GM10266 (cell line): ENCODE results near the gene GGNBP2.
A peak's percentile ranks its signal among the peaks of the same experiment; 100 is the strongest.

Source experiments
- DNase-seq: peaks from one replicate; pipeline ENCODE4 v3.0.0; 2012; ENCODE audit errors: extremely low spot score
- CTCF ChIP-seq: IDR thresholded peaks from 2 replicates; pipeline ENCODE4 v1.5.1; 2012; ENCODE audit warnings: mild to moderate bottlenecking, low read depth; ENCODE audit not compliant: control insufficient read depth, insufficient read depth; ENCODE audit errors: missing control alignments

The GGNBP2 gene

GRCh38 chr17:36544307-36545076 is at the start of gene GGNBP2:
TSS of gene GGNBP2 (plus strand) at chr17:36544919. CDS start at chr17:36545725, 806 bp downstream.
- no peak for TF ChIP-seq CTCF
- DNase-seq = peak; percentile 96

- TF ChIP-seq CTCF = no peak
- no peak for DNase-seq
These were observed 49.6 kb upstream of the GGNBP2 start for GRCh38 chr17:36495076-36495578.

GRCh38 chr17:36496018-36496789 is 48.5 kb upstream of the GGNBP2 start:
- TF ChIP-seq CTCF = no peak
- no peak for DNase-seq

- no peak for TF ChIP-seq CTCF
These were observed 46.6 kb upstream of the GGNBP2 start for GRCh38 chr17:36498155-36498554.

GRCh38 chr17:36498560-36499300 is 46.0 kb upstream of the GGNBP2 start:
- no peak for TF ChIP-seq CTCF

More at GRCh38 chr17:36498155-36498554, 46.6 kb upstream of the GGNBP2 start:
- no peak for DNase-seq

GRCh38 chr17:36500745-36501225 is 43.9 kb upstream of the GGNBP2 start:
- no peak for TF ChIP-seq CTCF
- DNase-seq = no peak

More at GRCh38 chr17:36498560-36499300, 46.0 kb upstream of the GGNBP2 start:
- no peak for DNase-seq
